Thymus (tissue), 11 donors: ENCODE results near the gene CELSR3. TPM values are rescaled to one million over a fixed set of nuclear protein-coding genes. Genes with fewer than 3 reads are reported as not detected.

ENCODE experiments used
- DNase-seq, 9 donors: peaks; one replicate each; pipeline ENCODE4 v3.0.0-alpha.2; 2013; ENCODE audit warnings: low spot score in 9 of 9, low read depth in 6 of 9, missing footprints in 1 of 9
- H3K27ac ChIP-seq, 2 donors: one replicate each; pipeline ENCODE4 v1.5.1; 2013; ENCODE audit warnings: control low read depth in 1 of 2, low read depth in 1 of 2, low read length in 1 of 2, mild to moderate bottlenecking in 1 of 2, moderate library complexity in 1 of 2
- H3K27me3 ChIP-seq, 2 donors: one replicate each; pipeline ENCODE4 v1.5.1; 2013; ENCODE audit warnings: low read length in 1 of 2; ENCODE audit not compliant: control insufficient read depth in 2 of 2, insufficient read depth in 1 of 2
- H3K36me3 ChIP-seq, 2 donors: one replicate each; pipeline ENCODE4 v1.5.1; 2013; ENCODE audit warnings: low read length in 1 of 2, mild to moderate bottlenecking in 1 of 2, moderate library complexity in 1 of 2; ENCODE audit not compliant: control insufficient read depth in 2 of 2, insufficient read depth in 2 of 2
- H3K4me1 ChIP-seq, 2 donors: one replicate each; pipeline ENCODE4 v1.5.1; 2013; ENCODE audit warnings: low read length in 2 of 2; ENCODE audit not compliant: control insufficient read depth in 2 of 2, insufficient read depth in 2 of 2
- H3K4me3 ChIP-seq, 2 donors: one replicate each; pipeline ENCODE4 v1.5.1; 2013; ENCODE audit warnings: low read length in 2 of 2, control low read depth in 1 of 2, mild to moderate bottlenecking in 1 of 2
- H3K9me3 ChIP-seq, 2 donors: one replicate each; pipeline ENCODE4 v1.5.1; 2013; ENCODE audit warnings: low read length in 1 of 2, mild to moderate bottlenecking in 1 of 2; ENCODE audit not compliant: control insufficient read depth in 2 of 2, insufficient read depth in 1 of 2
- WGBS: extraction: QIAGEN DNeasy Blood & Tissue Kit; methylation state at CpG from one replicate; pipeline ENCODE4 v1.1.7; 2013; 5-methylcytosine and 5-hydroxymethylcytosine counted together
- polyA plus RNA-seq: library from polyadenylated mRNA; stranded (reverse); fragments of 200-250 nt; gene quantifications from one replicate; pipeline ENCODE4 v1.2.3, GENCODE V29; 2013
- total RNA-seq: library from RNA; stranded (reverse); fragments of 120-200 nt; gene quantifications from one replicate; pipeline ENCODE4 v1.2.4, GENCODE V29; 2013
- donor health status: healthy.

Gene CELSR3
- total and polyA plus RNA-seq, 2 donors, result 0.38 to 1.4 TPM

GRCh38 chr3:48689384-48689783 is 26.7 kb upstream of the CELSR3 start:
- DNase-seq, result no peak
- peaks cover 65 to 74% of the 10 kb centered on the region in 2 donors for H3K36me3 ChIP-seq
- H3K9me3 ChIP-seq, result no peaks in the 10 kb centered on the region
- H3K27me3 ChIP-seq, result no peaks in the 10 kb centered on the region
- no peak overlapping the region for H3K27ac ChIP-seq
- WGBS, result 86% methylated on average over 5 of the region's 5 CpGs
- H3K4me3 ChIP-seq, result no peak overlapping the region
- peaks cover 5 to 18% of the 10 kb centered on the region in 2 donors for H3K4me1 ChIP-seq

DNA sequence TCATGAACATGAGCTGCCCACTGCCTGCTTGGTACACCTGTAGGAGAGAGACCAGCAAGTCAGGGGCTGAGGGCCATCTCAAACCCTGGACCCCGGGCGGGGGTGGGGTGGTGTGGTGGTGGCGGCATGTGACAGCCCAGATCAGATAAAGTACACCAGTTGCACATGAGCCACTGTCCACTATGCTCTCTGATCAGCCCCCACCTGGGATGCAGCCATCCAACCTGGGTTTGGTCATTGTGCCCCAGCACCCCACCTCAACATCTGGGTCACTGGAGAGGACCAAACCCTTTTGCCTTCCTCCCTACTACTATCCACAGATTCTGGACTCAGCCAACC is 26.0 kb upstream of the CELSR3 start:
- Histone ChIP-seq H3K4me3 (no peak overlapping the region), H3K36me3 (peaks cover 60 to 68% of the 10 kb centered on the region in 2 donors), H3K9me3 (peaks cover 0 to 2% of the 10 kb centered on the region in 2 donors), H3K27ac (no peak overlapping the region), H3K4me1 (peaks cover 5 to 22% of the 10 kb centered on the region in 2 donors), H3K27me3 (no peaks in the 10 kb centered on the region)
- 96% methylated on average over 3 of the region's 3 CpGs for WGBS
- no peak for DNase-seq

- Histone ChIP-seq H3K36me3 (peaks cover 56 to 62% of the 10 kb centered on the region in 2 donors), H3K27ac (no peak overlapping the region), H3K9me3 (peaks cover 0 to 4% of the 10 kb centered on the region in 2 donors), H3K4me3 (no peak overlapping the region), H3K27me3 (no peaks in the 10 kb centered on the region), H3K4me1 (peaks cover 5 to 22% of the 10 kb centered on the region in 2 donors)
- DNase-seq, result no peak
- 97% methylated on average over 18 of the region's 18 CpGs for WGBS
Observed at GRCh38 chr3:48688032-48688736, 25.5 kb upstream of the CELSR3 start.

- DNase-seq, result no peak
- no peaks in the 10 kb centered on the region for H3K27me3 ChIP-seq
- H3K36me3 ChIP-seq, result peaks cover 51 to 55% of the 10 kb centered on the region in 2 donors
- H3K9me3 ChIP-seq, result peaks cover 0 to 4% of the 10 kb centered on the region in 2 donors
- 73% methylated on average over 3 of the region's 3 CpGs for WGBS
- no peak overlapping the region for H3K27ac ChIP-seq
- H3K4me3 ChIP-seq, result no peak overlapping the region
- peaks cover 5 to 22% of the 10 kb centered on the region in 2 donors for H3K4me1 ChIP-seq
Observed at GRCh38 chr3:48687220-48687678, 24.6 kb upstream of the CELSR3 start.

- peaks cover 48 to 54% of the 10 kb centered on the region in 2 donors for H3K36me3 ChIP-seq
- 91% methylated on average over 10 of the region's 10 CpGs for WGBS
- DNase-seq, result no peak
Observed at GRCh38 chr3:48686538-48687219, 24.0 kb upstream of the CELSR3 start.

GRCh38 chr3:48685603-48686511 is 23.2 kb upstream of the CELSR3 start, which contains the start of gene NCKIPSD:
Gene NCKIPSD (minus strand): TSS chr3:48685915. CDS start chr3:48685807, 108 bp downstream.
- Histone ChIP-seq H3K4me3 (peak within 1 kb of the TSS; percentile 58 to 87), H3K27ac (peak within 1 kb of the TSS; percentile 89 to 99)
- peak; percentile 59 to 95 (median 89) for DNase-seq

More at GRCh38 chr3:48686538-48687219, 24.0 kb upstream of the CELSR3 start:
- Histone ChIP-seq H3K27ac (peak overlapping the region in 1 of 2 donors; percentile 68), H3K4me1 (peaks cover 5 to 22% of the 10 kb centered on the region in 2 donors), H3K27me3 (no peaks in the 10 kb centered on the region), H3K9me3 (peaks cover 0 to 4% of the 10 kb centered on the region in 2 donors), H3K4me3 (no peak overlapping the region)

DNA sequence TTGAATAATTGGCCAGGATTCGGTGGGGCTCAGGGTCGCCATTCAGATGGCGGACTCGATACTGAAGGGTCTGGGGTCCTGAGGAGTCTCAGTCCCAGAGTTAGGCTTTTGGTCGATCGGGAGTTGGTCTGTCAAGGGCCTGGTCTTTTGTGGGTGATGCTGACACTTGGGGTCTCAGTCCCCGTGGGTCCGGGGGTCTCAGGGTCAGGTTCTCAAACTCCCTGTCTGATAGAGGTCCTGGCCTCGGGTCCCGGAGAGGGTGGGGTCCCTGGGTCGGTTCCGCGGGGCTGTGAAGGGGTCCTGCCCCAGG is 22.6 kb upstream of the CELSR3 start:
- DNase-seq, result no peak
- 16% methylated on average over 13 of the region's 13 CpGs for WGBS
- H3K36me3 ChIP-seq, result peaks cover 48 to 52% of the 10 kb centered on the region in 2 donors

More at GRCh38 chr3:48685603-48686511, 23.2 kb upstream of the CELSR3 start, which contains the start of gene NCKIPSD:
- Histone ChIP-seq H3K27me3 (no peaks in the 10 kb centered on the region), H3K9me3 (peaks cover 0 to 4% of the 10 kb centered on the region in 2 donors), H3K36me3 (peaks cover 48 to 54% of the 10 kb centered on the region in 2 donors), H3K4me1 (peaks cover 5 to 22% of the 10 kb centered on the region in 2 donors)
- 1% methylated on average over 97 of the region's 97 CpGs for WGBS

DNA sequence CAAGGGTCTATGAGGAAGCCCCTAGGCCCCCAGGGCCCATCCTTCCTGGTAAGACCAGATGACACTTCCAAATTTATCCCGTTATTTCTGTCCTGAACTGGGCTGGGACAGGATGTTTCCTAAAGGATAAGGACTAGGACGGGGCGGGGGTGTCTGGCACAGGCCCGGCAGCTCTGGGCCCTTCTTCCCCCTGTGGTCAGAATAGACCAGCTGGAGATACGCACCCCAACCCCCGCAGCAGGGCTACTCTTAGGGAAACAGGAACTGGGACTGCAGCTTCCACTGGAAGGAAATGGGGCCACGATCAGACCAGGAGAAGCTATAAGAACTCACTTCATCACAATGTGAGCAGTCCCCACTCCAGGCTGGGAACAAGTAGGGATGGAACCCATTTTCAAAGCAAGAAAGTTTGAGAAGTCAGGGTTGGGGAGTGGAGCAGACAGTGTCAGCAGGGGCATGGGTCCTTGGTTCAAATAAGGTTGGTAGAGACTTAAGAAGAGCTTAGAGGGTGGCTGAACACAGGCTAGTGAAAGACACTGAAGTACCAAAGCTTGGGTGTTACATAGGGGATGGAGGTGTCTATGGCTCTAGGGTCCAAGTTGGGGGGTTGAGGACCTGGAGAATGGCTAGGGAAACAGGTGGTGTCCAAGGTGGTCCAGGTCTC is 21.9 kb upstream of the CELSR3 start:
- WGBS, result 75% methylated on average over 7 of the region's 7 CpGs
- peak in 1 of 9 donors; percentile 14 for DNase-seq
- peaks cover 0 to 4% of the 10 kb centered on the region in 2 donors for H3K9me3 ChIP-seq
- no peaks in the 10 kb centered on the region for H3K27me3 ChIP-seq
- H3K4me1 ChIP-seq, result peaks cover 5 to 22% of the 10 kb centered on the region in 2 donors
- peaks cover 42 to 52% of the 10 kb centered on the region in 2 donors for H3K36me3 ChIP-seq
- H3K4me3 ChIP-seq, result peak overlapping the region in 1 of 2 donors; percentile 87
- no peak overlapping the region for H3K27ac ChIP-seq

More for the DNA sequence above, 22.6 kb upstream of the CELSR3 start:
- peak overlapping the region; percentile 58 to 87 for H3K4me3 ChIP-seq
- H3K27ac ChIP-seq, result peak overlapping the region; percentile 89 to 99
- peaks cover 0 to 4% of the 10 kb centered on the region in 2 donors for H3K9me3 ChIP-seq
- no peaks in the 10 kb centered on the region for H3K27me3 ChIP-seq
- H3K4me1 ChIP-seq, result peaks cover 5 to 22% of the 10 kb centered on the region in 2 donors
